SK-N-SH (cell line): ENCODE data around the gene HSD11B2. TPM values are rescaled to one million over a fixed set of nuclear protein-coding genes. Genes with fewer than 3 reads are reported as not detected.

Source experiments
- CTCF ChIA-PET: fragments of 300-600, 350-600 bp; formaldehyde crosslinking; extraction: SDS; loops from one replicate; lab custom pipeline; 2021; lab: Yijun Ruan, JAX
- POLR2A ChIA-PET: fragments of 350-600 bp; sonication (Branson Sonifier 250); formaldehyde crosslinking; extraction: SDS; loops from one replicate; lab custom pipeline; 2020; ENCODE audit warnings: antibody characterized with exemption, inconsistent platforms; lab: Yijun Ruan, JAX
- DNase-seq: peaks from one replicate; pipeline ENCODE4 v3.0.0; 2012
- H2AFZ ChIP-seq: fragments of 200-600 bp; sonication (generic); 2 replicates; pipeline ENCODE4 v1.8.1; 2016; ENCODE audit warnings: antibody characterized with exemption, mild to moderate bottlenecking, low read depth
- H3F3A ChIP-seq: fragments of 200-600 bp; sonication (generic); replicated peaks from 2 replicates; pipeline ENCODE3; 2016; ENCODE audit warnings: antibody characterized with exemption, mild to moderate bottlenecking; ENCODE audit not compliant: insufficient read depth
- H3K27ac ChIP-seq, 2 experiments: fragments of 200-500 bp in 1 of 2; fragments of 200-600 bp in 1 of 2; sonication (Bioruptor generic) in 1 of 2; sonication (generic), shearing (Covaris generic) in 1 of 2; 2 replicates each; pipeline versions ENCODE4 v1.5.1 to v1.6.1; 2014 to 2016; ENCODE audit warnings: low read depth in 2 of 2, inconsistent platforms in 1 of 2, low read length in 1 of 2, mild to moderate bottlenecking in 1 of 2, mixed read lengths in 1 of 2
- H3K27me3 ChIP-seq: fragments of 200-600 bp; sonication (generic), shearing (Covaris generic); 2 replicates; pipeline ENCODE4 v1.6.1; 2016; ENCODE audit warnings: mixed run types; ENCODE audit not compliant: insufficient read depth
- H3K36me3 ChIP-seq, 2 experiments: fragments of 200-500 bp in 1 of 2; fragments of 200-600 bp in 1 of 2; sonication (Bioruptor generic) in 1 of 2; sonication (generic) in 1 of 2; replicated peaks in 1 of 2; 2 replicates each; pipeline versions ENCODE3 to v1.5.1; 2014 to 2016; ENCODE audit warnings: low read length in 1 of 2, mild to moderate bottlenecking in 1 of 2; ENCODE audit not compliant: insufficient read depth in 2 of 2, control insufficient read depth in 1 of 2
- H3K4me1 ChIP-seq, 2 experiments: fragments of 200-500 bp in 1 of 2; fragments of 200-600 bp in 1 of 2; sonication (Bioruptor generic) in 1 of 2; sonication (generic), shearing (Covaris generic) in 1 of 2; 2 replicates each; pipeline versions ENCODE4 v1.5.1 to v1.6.1; 2014 to 2016; ENCODE audit warnings: low read depth in 1 of 2, low read length in 1 of 2, mixed run types in 1 of 2; ENCODE audit not compliant: insufficient read depth in 2 of 2, control insufficient read depth in 1 of 2
- H3K4me2 ChIP-seq: fragments of 200-600 bp; sonication (generic), shearing (Covaris generic); 2 replicates; pipeline ENCODE4 v1.6.1; 2017; ENCODE audit warnings: mixed run types
- H3K4me3 ChIP-seq, 2 experiments: fragments of 200-500 bp in 1 of 2; fragments of 200-600 bp in 1 of 2; sonication (Bioruptor generic) in 1 of 2; sonication (generic), shearing (Covaris generic) in 1 of 2; 2 replicates each; pipeline versions ENCODE4 v1.5.1 to v1.8.1; 2014 to 2016; ENCODE audit warnings: low read depth in 2 of 2, inconsistent platforms in 1 of 2, low read length in 1 of 2, mild to moderate bottlenecking in 1 of 2, mixed read lengths in 1 of 2, moderate library complexity in 1 of 2
- H3K79me2 ChIP-seq: fragments of 200-600 bp; sonication (generic); 2 replicates; pipeline ENCODE4 v1.8.1; 2017; ENCODE audit warnings: mild to moderate bottlenecking; ENCODE audit not compliant: insufficient read depth
- H3K9ac ChIP-seq: fragments of 200-600 bp; sonication (generic); 2 replicates; pipeline ENCODE4 v1.6.1; 2017; ENCODE audit warnings: mixed run types
- H3K9me2 ChIP-seq: fragments of 200-600 bp; sonication (generic); 2 replicates; pipeline ENCODE4 v1.6.1; 2017; ENCODE audit warnings: mixed run types
- H3K9me3 ChIP-seq: fragments of 200-600 bp; sonication (generic); 2 replicates; pipeline ENCODE4 v1.6.1; 2017; ENCODE audit warnings: mixed run types, mild to moderate bottlenecking, moderate library complexity
- H4K20me1 ChIP-seq: fragments of 200-600 bp; sonication (generic); 2 replicates; pipeline ENCODE4 v1.6.1; 2017; ENCODE audit warnings: mild to moderate bottlenecking, mixed run types; ENCODE audit not compliant: insufficient read depth
- EP300 ChIP-seq, 2 experiments: IDR thresholded peaks; 2 replicates each; pipeline versions ENCODE4 v1.4.0 to v1.6.1; 2012; ENCODE audit warnings: borderline replicate concordance in 1 of 2, low read depth in 1 of 2, low read length in 1 of 2
- EZH2phosphoT487 ChIP-seq: fragments of 200-600 bp; sonication (generic); IDR thresholded peaks from 2 replicates; pipeline ENCODE4 v1.6.1; 2017; ENCODE audit warnings: low read depth, mixed run types, mild to moderate bottlenecking, antibody characterized with exemption, moderate library complexity, borderline replicate concordance
- FOSL2 ChIP-seq: IDR thresholded peaks from 2 replicates; pipeline ENCODE4 v1.4.0; 2012; ENCODE audit warnings: low read depth, mild to moderate bottlenecking, moderate library complexity, borderline replicate concordance
- FOXJ3 ChIP-seq: sonication (generic); formaldehyde crosslinking; IDR thresholded peaks from 2 replicates; pipeline ENCODE4 v1.5.1; 2020; ENCODE audit warnings: mild to moderate bottlenecking, missing genetic modification reagents
- GATA2 ChIP-seq: sonication (generic); formaldehyde crosslinking; IDR thresholded peaks from 2 replicates; pipeline ENCODE4 v1.5.0; 2020; ENCODE audit warnings: mild to moderate bottlenecking, missing genetic modification reagents
- IRF3 ChIP-seq: fragments of 150-350 bp; IDR thresholded peaks from 2 replicates; pipeline ENCODE4 v1.6.1; 2016; ENCODE audit warnings: mild to moderate bottlenecking, low read depth, low read length
- JUND ChIP-seq: IDR thresholded peaks from 2 replicates; pipeline ENCODE4 v1.4.0; 2012
- MEF2A ChIP-seq: IDR thresholded peaks from 2 replicates; pipeline ENCODE4 v1.4.0; 2012; ENCODE audit warnings: low read depth, borderline replicate concordance
- MXI1 ChIP-seq: IDR thresholded peaks from 2 replicates; pipeline ENCODE4 v1.6.1; 2012; ENCODE audit warnings: mild to moderate bottlenecking, low read depth, low read length, improper control_type of control experiment
- PBX3 ChIP-seq: IDR thresholded peaks from 2 replicates; pipeline ENCODE4; 2012
- RCOR1 ChIP-seq: fragments of 150-350 bp; IDR thresholded peaks from 2 replicates; pipeline ENCODE4 v1.6.1; 2017; ENCODE audit warnings: antibody characterized with exemption, low read length
- REST ChIP-seq: IDR thresholded peaks from 2 replicates; pipeline ENCODE4 v1.6.1; 2012; ENCODE audit warnings: mild to moderate bottlenecking, low read depth, low read length, moderate library complexity
- RXRA ChIP-seq: IDR thresholded peaks from 2 replicates; pipeline ENCODE4 v1.4.0; 2012; ENCODE audit warnings: low read depth, mild to moderate bottlenecking, borderline replicate concordance
- TCF12 ChIP-seq: IDR thresholded peaks from 2 replicates; pipeline ENCODE4 v1.4.0; 2012
- TEAD4 ChIP-seq: IDR thresholded peaks from 2 replicates; pipeline ENCODE4 v1.4.0; 2012; ENCODE audit warnings: mild to moderate bottlenecking, borderline replicate concordance; ENCODE audit not compliant: insufficient read depth
- USF1 ChIP-seq: IDR thresholded peaks from 2 replicates; pipeline ENCODE4 v1.4.0; 2012; ENCODE audit warnings: low read depth, borderline replicate concordance
- WGBS: methylation state at CpG from one replicate; pipeline ENCODE4 v1.1.6; 2017; ENCODE audit warnings: low lambda C conversion rate; 5-methylcytosine and 5-hydroxymethylcytosine counted together
- polyA plus RNA-seq, 3 experiments: library from polyadenylated mRNA; depleted of rRNA; stranded (reverse); fragments of >200 nt; gene quantifications; 2 replicates each; pipeline ENCODE4 v1.2.3, GENCODE V29; 2012

Gene HSD11B2
- polyA plus RNA-seq, 1 of the 3 experiments (the other 2 are of a cell fraction) = 0.23 TPM

GRCh38 chr16:67404740-67405226 is 26.1 kb upstream of the HSD11B2 start:
- Histone ChIP-seq H3K27ac (peak overlapping the region in 1 of 2 experiments; percentile 98; a peak in 1 of 4 replicates), H3K4me3 (no peak overlapping the region), H3K4me1 (peaks cover 30 to 36% of the 10 kb centered on the region in 2 experiments; a peak in 3 of 4 replicates), H4K20me1 (no peaks in the 10 kb centered on the region)
- TF ChIP-seq FOSL2 (no peak), USF1 (no peak)
- TF ChIP-seq, all 33 proteins: peak for 0
- WGBS = 95% methylated on average over 2 of the region's 5 CpGs
- Histone ChIP-seq H2AFZ (no peak overlapping the region), H3K79me2 (peaks cover 10% of the 10 kb centered on the region), H3K9me2 (no peaks in the 10 kb centered on the region), H3K9me3 (no peaks in the 10 kb centered on the region), H3K9ac (no peak overlapping the region), H3K4me2 (no peak overlapping the region), H3K27me3 (no peaks in the 10 kb centered on the region), H3K36me3 (peaks cover 0 to 6% of the 10 kb centered on the region in 2 experiments), H3F3A (peaks cover 21% of the 10 kb centered on the region)
- ChIA-PET CTCF (interaction anchor here (3.1 kb wide), 1 partner anchor 12 kb away, joined by 14 read pairs; the partner anchor contains the start of gene ZDHHC1), POLR2A (interaction anchor here (1.5 kb wide), 1 partner anchor 9 kb away, joined by 6 read pairs; no protein-coding TSS in a partner anchor)
- no peak for DNase-seq

- Histone ChIP-seq H3K79me2 (peaks cover 15% of the 10 kb centered on the region), H3K27ac (peak overlapping the region; percentile 78 to 98; a peak in 3 of 4 replicates), H3K9me3 (no peaks in the 10 kb centered on the region), H3K4me2 (no peak overlapping the region), H3K4me1 (peaks cover 30 to 31% of the 10 kb centered on the region in 2 experiments; a peak in 3 of 4 replicates), H3K36me3 (peaks cover 0 to 6% of the 10 kb centered on the region in 2 experiments), H3K9me2 (no peaks in the 10 kb centered on the region), H3F3A (peaks cover 21% of the 10 kb centered on the region), H3K4me3 (no peak overlapping the region), H3K9ac (peak overlapping the region; percentile 66; the same call in 1 of the 2 replicates), H4K20me1 (no peaks in the 10 kb centered on the region), H2AFZ (no peak overlapping the region), H3K27me3 (no peaks in the 10 kb centered on the region)
- DNase-seq = no peak
- ChIA-PET CTCF (no interaction called here), POLR2A (interaction anchor here (1.5 kb wide), 1 partner anchor 9 kb away, joined by 6 read pairs; no protein-coding TSS in a partner anchor)
- WGBS = 84% methylated on average over 7 of the region's 8 CpGs
- TF ChIP-seq FOXJ3 = no peak
- TF ChIP-seq MXI1 = no peak
- no peak for TF ChIP-seq USF1
- no peak for TF ChIP-seq TEAD4
- no peak for TF ChIP-seq RXRA
- TF ChIP-seq JUND = no peak
- no peak for TF ChIP-seq IRF3
- TF ChIP-seq RCOR1 = no peak
- TF ChIP-seq PBX3 = no peak
- no peak for TF ChIP-seq REST
- no peak for TF ChIP-seq TCF12
- no peak for TF ChIP-seq EZH2phosphoT487
- no peak for TF ChIP-seq GATA2 (CRISPR knock-in tag)
- no peak for TF ChIP-seq EP300 (IDR thresholded peaks at IDR 0.05; ENCODE audit: borderline replicate concordance in 1 of 2, low read depth in 1 of 2, low read length in 1 of 2)
- no peak for TF ChIP-seq MEF2A
Measured at GRCh38 chr16:67405336-67405735, 25.6 kb upstream of the HSD11B2 start.
